Measurements from ENCODE around the gene TEX13A.

Gene TEX13A

GRCh38 chrX:105219454-105220401 is 766 bp downstream of the TEX13A start:
- DNase-seq (ENCODE audit: insufficient read length, low spot score) (no peak), FAIRE-seq (no peak)
- no peak for TF ChIP-seq CTCF (IDR thresholded peaks at IDR 0.05; ENCODE audit: insufficient read depth, missing control alignments)

- TF ChIP-seq CTCF (IDR thresholded peaks at IDR 0.05; ENCODE audit: insufficient read depth, missing control alignments): no peak
These were observed 9.4 kb downstream of the TEX13A start for GRCh38 chrX:105211066-105211575.

GRCh38 chrX:105210258-105210657 is 10.2 kb downstream of the TEX13A start:
- DNase-seq (ENCODE audit: insufficient read length, low spot score) (no peak), FAIRE-seq (no peak)
- no peak for TF ChIP-seq CTCF (IDR thresholded peaks at IDR 0.05; ENCODE audit: insufficient read depth, missing control alignments)

More at GRCh38 chrX:105211066-105211575, 9.4 kb downstream of the TEX13A start:
- no peak for DNase-seq (ENCODE audit: insufficient read length, low spot score)
- no peak for FAIRE-seq

GRCh38 chrX:105209406-105209805 is 11.1 kb downstream of the TEX13A start:
- DNase-seq (ENCODE audit: insufficient read length, low spot score): no peak
- no peak for TF ChIP-seq CTCF (IDR thresholded peaks at IDR 0.05; ENCODE audit: insufficient read depth, missing control alignments)
- no peak for FAIRE-seq

- no peak for DNase-seq (ENCODE audit: insufficient read length, low spot score)
- FAIRE-seq: no peak
- TF ChIP-seq CTCF (IDR thresholded peaks at IDR 0.05; ENCODE audit: insufficient read depth, missing control alignments): no peak
These were observed 28.6 kb downstream of the TEX13A start for GRCh38 chrX:105191878-105192277.

GRCh38 chrX:105190252-105190853 is 30.1 kb downstream of the TEX13A start:
- peak; percentile 55 for TF ChIP-seq CTCF (IDR thresholded peaks at IDR 0.05; ENCODE audit: insufficient read depth, missing control alignments)
- DNase-seq (ENCODE audit: insufficient read length, low spot score) (no peak), FAIRE-seq (peak; percentile 46)

All from D721Med (cell line).